ENCODE measurements around the gene SPATC1L.

Gene SPATC1L

DNA sequence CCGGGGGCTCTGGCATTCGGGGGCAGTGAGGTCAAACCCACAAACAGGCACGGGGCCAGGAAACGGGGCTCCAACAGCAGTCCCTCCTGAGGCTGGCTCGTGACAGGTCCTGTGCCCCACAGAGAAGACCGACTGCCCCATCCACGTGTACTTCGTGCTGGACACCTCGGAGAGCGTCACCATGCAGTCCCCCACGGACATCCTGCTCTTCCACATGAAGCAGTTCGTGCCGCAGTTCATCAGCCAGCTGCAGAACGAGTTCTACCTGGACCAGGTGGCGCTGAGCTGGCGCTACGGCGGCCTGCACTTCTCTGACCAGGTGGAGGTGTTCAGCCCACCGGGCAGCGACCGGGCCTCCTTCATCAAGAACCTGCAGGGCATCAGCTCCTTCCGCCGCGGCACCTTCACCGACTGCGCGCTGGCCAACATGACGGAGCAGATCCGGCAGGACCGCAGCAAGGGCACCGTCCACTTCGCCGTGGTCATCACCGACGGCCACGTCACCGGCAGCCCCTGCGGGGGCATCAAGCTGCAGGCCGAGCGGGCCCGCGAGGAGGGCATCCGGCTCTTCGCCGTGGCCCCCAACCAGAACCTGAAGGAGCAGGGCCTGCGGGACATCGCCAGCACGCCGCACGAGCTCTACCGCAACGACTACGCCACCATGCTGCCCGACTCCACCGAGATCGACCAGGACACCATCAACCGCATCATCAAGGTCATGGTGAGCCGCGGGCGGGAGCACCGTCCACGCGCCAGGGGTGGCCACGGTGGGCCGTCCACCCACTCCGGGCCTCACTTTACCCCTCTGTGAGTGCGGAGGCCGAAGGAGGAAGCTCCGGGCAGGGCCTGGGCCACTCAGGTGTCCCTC, 72.2 kb downstream of the SPATC1L start:
- no peak for DNase-seq (ENCODE audit: low spot score)
- TF ChIP-seq, protein P1, sequence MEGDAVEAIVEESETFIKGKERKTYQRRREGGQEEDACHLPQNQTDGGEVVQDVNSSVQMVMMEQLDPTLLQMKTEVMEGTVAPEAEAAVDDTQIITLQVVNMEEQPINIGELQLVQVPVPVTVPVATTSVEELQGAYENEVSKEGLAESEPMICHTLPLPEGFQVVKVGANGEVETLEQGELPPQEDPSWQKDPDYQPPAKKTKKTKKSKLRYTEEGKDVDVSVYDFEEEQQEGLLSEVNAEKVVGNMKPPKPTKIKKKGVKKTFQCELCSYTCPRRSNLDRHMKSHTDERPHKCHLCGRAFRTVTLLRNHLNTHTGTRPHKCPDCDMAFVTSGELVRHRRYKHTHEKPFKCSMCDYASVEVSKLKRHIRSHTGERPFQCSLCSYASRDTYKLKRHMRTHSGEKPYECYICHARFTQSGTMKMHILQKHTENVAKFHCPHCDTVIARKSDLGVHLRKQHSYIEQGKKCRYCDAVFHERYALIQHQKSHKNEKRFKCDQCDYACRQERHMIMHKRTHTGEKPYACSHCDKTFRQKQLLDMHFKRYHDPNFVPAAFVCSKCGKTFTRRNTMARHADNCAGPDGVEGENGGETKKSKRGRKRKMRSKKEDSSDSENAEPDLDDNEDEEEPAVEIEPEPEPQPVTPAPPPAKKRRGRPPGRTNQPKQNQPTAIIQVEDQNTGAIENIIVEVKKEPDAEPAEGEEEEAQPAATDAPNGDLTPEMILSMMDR (IDR thresholded peaks at IDR 0.05; ENCODE audit: extremely low read depth, missing control alignments) = no peak

DNA sequence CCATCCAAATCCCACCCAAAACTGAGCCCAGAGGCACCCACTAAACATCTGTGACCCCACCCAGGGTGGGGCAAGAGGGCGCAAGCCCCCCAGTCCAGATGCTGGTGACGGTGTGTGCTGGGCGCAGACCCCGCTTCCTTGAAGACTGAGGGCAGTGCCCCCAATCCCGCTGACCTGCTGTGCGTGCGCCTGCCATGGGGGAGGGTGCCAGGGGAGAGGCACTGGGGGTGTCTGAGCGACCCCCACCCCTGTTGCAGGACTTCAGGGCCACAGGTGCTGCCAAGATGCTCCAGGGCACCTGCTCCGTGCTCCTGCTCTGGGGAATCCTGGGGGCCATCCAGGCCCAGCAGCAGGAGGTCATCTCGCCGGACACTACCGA, 73.1 kb downstream of the SPATC1L start:
- TF ChIP-seq, protein P1 (IDR thresholded peaks at IDR 0.05; ENCODE audit: extremely low read depth, missing control alignments) = no peak
- no peak for DNase-seq (ENCODE audit: low spot score)
